SK-N-SH treated with all-trans-retinoic acid at 6 μM for 48 hours (cell line): ENCODE measurements around the gene MCTS1.
A peak's percentile ranks its signal among the peaks of the same experiment; 100 is the strongest.

Experiments
- ATAC-seq: fragments of 200-7000 bp; cut with Tn5 transposase; 3 replicates; pipeline ENCODE4 v1.9.1; 2020; ENCODE audit warnings: mild to moderate bottlenecking, moderate library complexity
- ARNTL ChIP-seq: fragments of 450-650 bp; formaldehyde crosslinking; IDR thresholded peaks from 2 replicates; pipeline ENCODE4 v1.5.0; 2020; ENCODE audit warnings: low read depth, mild to moderate bottlenecking, moderate library complexity, borderline replicate concordance
- BACH2 ChIP-seq: fragments of 250-450 bp; sonication (Bioruptor Pico); IDR thresholded peaks from 2 replicates; pipeline ENCODE4 v1.9.0; 2021; ENCODE audit warnings: mild to moderate bottlenecking, borderline replicate concordance
- CREB5 ChIP-seq: fragments of 250-450 bp; sonication (Bioruptor Pico); IDR thresholded peaks from 2 replicates; pipeline ENCODE4 v1.5.1; 2020; ENCODE audit warnings: low read depth, mild to moderate bottlenecking, moderate library complexity
- CSDC2 ChIP-seq: fragments of 250-450 bp; sonication (Bioruptor Pico); IDR thresholded peaks from 2 replicates; pipeline ENCODE4 v1.5.0; 2020; ENCODE audit warnings: mild to moderate bottlenecking, moderate library complexity
- CSRNP3 ChIP-seq: fragments of 250-450 bp; sonication (Bioruptor Pico); IDR thresholded peaks from 2 replicates; pipeline ENCODE4 v1.5.1; 2021; ENCODE audit warnings: mild to moderate bottlenecking, moderate library complexity
- ESRRG ChIP-seq: fragments of 250-450 bp; sonication (Bioruptor Pico); IDR thresholded peaks from 2 replicates; pipeline ENCODE4 v1.6.1; 2021; ENCODE audit warnings: mild to moderate bottlenecking
- OSR1 ChIP-seq: fragments of 250-450 bp; sonication (Bioruptor Pico); IDR thresholded peaks from 2 replicates; pipeline ENCODE4 v1.8.0; 2022; ENCODE audit warnings: moderate library complexity, mild to moderate bottlenecking, inconsistent platforms
- POU6F1 ChIP-seq: fragments of 250-450 bp; sonication (Bioruptor Pico); IDR thresholded peaks from 2 replicates; pipeline ENCODE4 v1.8.0; 2021; ENCODE audit warnings: low read depth, mild to moderate bottlenecking, moderate library complexity, borderline replicate concordance
- PPARA ChIP-seq: fragments of 250-450 bp; sonication (Bioruptor Pico); IDR thresholded peaks from 2 replicates; pipeline ENCODE4 v1.5.0; 2020; ENCODE audit warnings: mild to moderate bottlenecking, borderline replicate concordance
- RARB ChIP-seq: fragments of 250-450 bp; sonication (Bioruptor Pico); IDR thresholded peaks from 2 replicates; pipeline ENCODE4 v1.8.0; 2021; ENCODE audit warnings: mild to moderate bottlenecking, moderate library complexity
- SNAI2 ChIP-seq: fragments of 250-450 bp; sonication (Bioruptor Pico); IDR thresholded peaks from 2 replicates; pipeline ENCODE4 v1.5.0; 2020; ENCODE audit warnings: mild to moderate bottlenecking, moderate library complexity
- TOX ChIP-seq: fragments of 250-450 bp; sonication (Bioruptor Pico); IDR thresholded peaks from 2 replicates; pipeline ENCODE4 v1.8.0; 2021; ENCODE audit warnings: mild to moderate bottlenecking, moderate library complexity, borderline replicate concordance
- ZC3H10 ChIP-seq: fragments of 250-450 bp; sonication (Bioruptor Pico); IDR thresholded peaks from 2 replicates; pipeline ENCODE4 v1.5.1; 2021; ENCODE audit warnings: mild to moderate bottlenecking, moderate library complexity
- ZFP3 ChIP-seq: fragments of 250-450 bp; sonication (Bioruptor Pico); IDR thresholded peaks from 2 replicates; pipeline ENCODE4 v1.5.0; 2020; ENCODE audit warnings: mild to moderate bottlenecking, moderate library complexity
- ZNF565 ChIP-seq: fragments of 450-650 bp; formaldehyde crosslinking; conservative IDR thresholded peaks from 2 replicates; pipeline ENCODE4 v1.5.0; 2020; ENCODE audit warnings: low read depth, mild to moderate bottlenecking, moderate library complexity
- ZNF70 ChIP-seq: fragments of 450-650 bp; formaldehyde crosslinking; IDR thresholded peaks from 2 replicates; pipeline ENCODE4 v1.5.0; 2020; ENCODE audit warnings: mild to moderate bottlenecking, moderate library complexity
- ZNF8 ChIP-seq: fragments of 450-650 bp; formaldehyde crosslinking; IDR thresholded peaks from 2 replicates; pipeline ENCODE4 v1.5.0; 2020; ENCODE audit warnings: mild to moderate bottlenecking, moderate library complexity
- TF ChIP-seq, protein P1 (sequence below): fragments of 250-450 bp; sonication (Bioruptor Pico); IDR thresholded peaks from 2 replicates; pipeline ENCODE4 v1.5.0; 2020; ENCODE audit warnings: mild to moderate bottlenecking, moderate library complexity
- TF ChIP-seq, protein P2 (sequence below): fragments of 250-450 bp; sonication (Bioruptor Pico); IDR thresholded peaks from 2 replicates; pipeline ENCODE4 v1.8.0; 2020; ENCODE audit warnings: mild to moderate bottlenecking, moderate library complexity, borderline replicate concordance

The MCTS1 gene

DNA sequence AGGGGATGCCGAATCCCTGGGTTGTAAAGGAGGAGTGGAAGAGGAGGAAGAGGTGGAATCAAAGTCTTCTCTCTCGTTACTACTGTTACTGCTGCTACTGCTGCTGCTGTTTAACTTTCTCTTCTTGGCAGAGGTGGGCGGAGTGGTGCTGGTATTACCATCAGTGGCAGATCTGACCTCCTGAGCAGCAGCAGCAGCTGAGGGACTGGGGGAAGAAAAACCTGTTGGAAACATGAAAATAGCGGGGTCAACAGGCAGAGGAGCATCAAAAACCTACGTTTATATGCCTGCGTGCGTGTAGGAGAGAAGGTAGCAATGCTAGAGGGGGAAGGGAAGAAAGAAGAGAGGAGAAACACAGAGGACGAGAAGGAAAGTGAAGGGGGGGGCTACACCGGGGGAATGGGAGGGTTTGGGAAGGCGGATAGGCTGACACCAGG lies 43.5 kb upstream of the MCTS1 start:
- TF ChIP-seq, protein P1, sequence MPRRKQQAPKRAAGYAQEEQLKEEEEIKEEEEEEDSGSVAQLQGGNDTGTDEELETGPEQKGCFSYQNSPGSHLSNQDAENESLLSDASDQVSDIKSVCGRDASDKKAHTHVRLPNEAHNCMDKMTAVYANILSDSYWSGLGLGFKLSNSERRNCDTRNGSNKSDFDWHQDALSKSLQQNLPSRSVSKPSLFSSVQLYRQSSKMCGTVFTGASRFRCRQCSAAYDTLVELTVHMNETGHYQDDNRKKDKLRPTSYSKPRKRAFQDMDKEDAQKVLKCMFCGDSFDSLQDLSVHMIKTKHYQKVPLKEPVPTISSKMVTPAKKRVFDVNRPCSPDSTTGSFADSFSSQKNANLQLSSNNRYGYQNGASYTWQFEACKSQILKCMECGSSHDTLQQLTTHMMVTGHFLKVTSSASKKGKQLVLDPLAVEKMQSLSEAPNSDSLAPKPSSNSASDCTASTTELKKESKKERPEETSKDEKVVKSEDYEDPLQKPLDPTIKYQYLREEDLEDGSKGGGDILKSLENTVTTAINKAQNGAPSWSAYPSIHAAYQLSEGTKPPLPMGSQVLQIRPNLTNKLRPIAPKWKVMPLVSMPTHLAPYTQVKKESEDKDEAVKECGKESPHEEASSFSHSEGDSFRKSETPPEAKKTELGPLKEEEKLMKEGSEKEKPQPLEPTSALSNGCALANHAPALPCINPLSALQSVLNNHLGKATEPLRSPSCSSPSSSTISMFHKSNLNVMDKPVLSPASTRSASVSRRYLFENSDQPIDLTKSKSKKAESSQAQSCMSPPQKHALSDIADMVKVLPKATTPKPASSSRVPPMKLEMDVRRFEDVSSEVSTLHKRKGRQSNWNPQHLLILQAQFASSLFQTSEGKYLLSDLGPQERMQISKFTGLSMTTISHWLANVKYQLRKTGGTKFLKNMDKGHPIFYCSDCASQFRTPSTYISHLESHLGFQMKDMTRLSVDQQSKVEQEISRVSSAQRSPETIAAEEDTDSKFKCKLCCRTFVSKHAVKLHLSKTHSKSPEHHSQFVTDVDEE, result no peak
- TF ChIP-seq CSDC2 (CRISPR knock-in tag), result no peak
- TF ChIP-seq POU6F1 (CRISPR knock-in tag), result no peak
- TF ChIP-seq, protein P2, sequence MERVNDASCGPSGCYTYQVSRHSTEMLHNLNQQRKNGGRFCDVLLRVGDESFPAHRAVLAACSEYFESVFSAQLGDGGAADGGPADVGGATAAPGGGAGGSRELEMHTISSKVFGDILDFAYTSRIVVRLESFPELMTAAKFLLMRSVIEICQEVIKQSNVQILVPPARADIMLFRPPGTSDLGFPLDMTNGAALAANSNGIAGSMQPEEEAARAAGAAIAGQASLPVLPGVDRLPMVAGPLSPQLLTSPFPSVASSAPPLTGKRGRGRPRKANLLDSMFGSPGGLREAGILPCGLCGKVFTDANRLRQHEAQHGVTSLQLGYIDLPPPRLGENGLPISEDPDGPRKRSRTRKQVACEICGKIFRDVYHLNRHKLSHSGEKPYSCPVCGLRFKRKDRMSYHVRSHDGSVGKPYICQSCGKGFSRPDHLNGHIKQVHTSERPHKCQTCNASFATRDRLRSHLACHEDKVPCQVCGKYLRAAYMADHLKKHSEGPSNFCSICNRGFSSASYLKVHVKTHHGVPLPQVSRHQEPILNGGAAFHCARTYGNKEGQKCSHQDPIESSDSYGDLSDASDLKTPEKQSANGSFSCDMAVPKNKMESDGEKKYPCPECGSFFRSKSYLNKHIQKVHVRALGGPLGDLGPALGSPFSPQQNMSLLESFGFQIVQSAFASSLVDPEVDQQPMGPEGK (CRISPR knock-in tag), result no peak
- TF ChIP-seq CSRNP3 (CRISPR knock-in tag), result no peak
- TF ChIP-seq RARB, result no peak
- no peak for TF ChIP-seq ESRRG (CRISPR knock-in tag)
- TF ChIP-seq PPARA, result no peak
- no peak for TF ChIP-seq ZFP3 (CRISPR knock-in tag)
- TF ChIP-seq TOX (CRISPR knock-in tag), result no peak
- TF ChIP-seq ZC3H10, result no peak
- no peak for TF ChIP-seq ARNTL (CRISPR knock-in tag)
- no peak for TF ChIP-seq ZNF8 (CRISPR knock-in tag)
- TF ChIP-seq SNAI2 (CRISPR knock-in tag), result no peak
- TF ChIP-seq ZNF565, result no peak
- no peak for TF ChIP-seq CREB5
- TF ChIP-seq BACH2 (CRISPR knock-in tag), result no peak
- peak; percentile 68 for ATAC-seq

GRCh38 chrX:120560842-120561633 lies 42.9 kb upstream of the MCTS1 start, which contains the start of gene CUL4B:
Gene CUL4B (minus strand): TSS chrX:120560962. CDS start chrX:120560638, 324 bp downstream.
- no peak for TF ChIP-seq ZNF70
- TF ChIP-seq, protein P2 (CRISPR knock-in tag), result peak; percentile 72; the same call in 1 of the 2 replicates
- no peak for TF ChIP-seq TOX (CRISPR knock-in tag)
- TF ChIP-seq OSR1 (CRISPR knock-in tag), result no peak
- TF ChIP-seq SNAI2 (CRISPR knock-in tag), result no peak
- TF ChIP-seq ARNTL (CRISPR knock-in tag), result no peak
- peak; percentile 89 for ATAC-seq
